Measurements from ENCODE around the gene OTUD4.
A peak's percentile ranks its signal among the peaks of the same experiment; 100 is the strongest.

OTUD4 gene

DNA sequence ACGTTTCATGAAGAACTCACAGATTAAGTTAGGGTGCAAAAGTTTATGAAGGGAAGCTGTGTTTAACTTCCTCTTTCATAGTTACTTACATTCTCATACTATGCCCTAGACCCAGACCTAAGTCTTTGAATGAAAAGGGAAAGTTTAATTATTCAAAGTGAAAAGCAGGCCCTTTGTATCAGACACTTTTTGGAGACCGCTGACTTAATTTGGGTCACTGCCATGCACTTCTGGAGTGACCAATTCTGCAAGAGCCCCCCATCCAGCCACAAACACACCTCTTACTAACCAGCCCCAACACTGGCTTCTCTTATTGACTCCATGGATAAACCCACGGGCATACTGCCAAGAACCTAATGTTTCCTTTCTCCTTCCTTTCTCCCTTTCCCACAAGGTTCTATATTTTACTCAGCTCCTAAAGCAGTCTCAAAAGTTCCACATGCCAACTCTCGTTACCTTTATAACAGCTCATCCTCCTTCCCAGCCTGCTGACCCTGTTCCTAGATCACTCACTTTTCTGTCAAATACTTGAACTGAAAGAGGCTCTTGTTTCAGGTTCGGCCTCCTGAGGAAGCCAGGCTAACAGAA, 47.8 kb downstream of the OTUD4 start:
- Histone ChIP-seq H3K4me3 (ENCODE audit: low read length) (no peak overlapping the region), H3K36me3 (ENCODE audit: insufficient read depth, low read length) (peaks cover 32% of the 10 kb centered on the region), H2AFZ (ENCODE audit: low read depth, low read length) (no peak overlapping the region), H3K27me3 (ENCODE audit: insufficient read depth, low read length) (no peaks in the 10 kb centered on the region), H3K4me1 (ENCODE audit: insufficient read depth, low read length) (no peaks in the 10 kb centered on the region), H3K9me3 (ENCODE audit: low read length) (no peaks in the 10 kb centered on the region)

DNA sequence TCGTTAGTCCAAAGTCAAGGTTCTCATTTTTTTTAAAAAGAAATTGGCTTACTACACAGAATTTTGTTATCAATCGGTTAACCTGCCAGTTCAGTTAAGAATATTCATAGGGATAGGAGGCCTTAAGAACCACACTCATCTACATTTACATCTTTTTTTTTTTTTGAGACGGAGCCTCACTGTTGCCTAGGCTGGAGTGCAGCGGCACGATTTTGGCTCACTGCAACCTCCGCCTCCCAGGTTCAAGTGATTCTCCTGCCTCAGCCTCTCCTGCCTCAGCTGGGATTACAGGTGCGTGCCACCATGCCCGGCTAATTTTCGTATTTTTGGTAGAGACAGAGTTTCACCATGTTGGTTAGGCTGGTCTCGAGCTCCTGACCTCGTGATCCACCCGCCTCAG, 48.5 kb downstream of the OTUD4 start:
- Histone ChIP-seq H3K27me3 (ENCODE audit: insufficient read depth, low read length) (no peaks in the 10 kb centered on the region), H3K9me3 (ENCODE audit: low read length) (no peaks in the 10 kb centered on the region), H2AFZ (ENCODE audit: low read depth, low read length) (no peak overlapping the region), H3K36me3 (ENCODE audit: insufficient read depth, low read length) (peaks cover 33% of the 10 kb centered on the region), H3K4me3 (ENCODE audit: low read length) (no peak overlapping the region), H3K4me1 (ENCODE audit: insufficient read depth, low read length) (no peaks in the 10 kb centered on the region)

DNA sequence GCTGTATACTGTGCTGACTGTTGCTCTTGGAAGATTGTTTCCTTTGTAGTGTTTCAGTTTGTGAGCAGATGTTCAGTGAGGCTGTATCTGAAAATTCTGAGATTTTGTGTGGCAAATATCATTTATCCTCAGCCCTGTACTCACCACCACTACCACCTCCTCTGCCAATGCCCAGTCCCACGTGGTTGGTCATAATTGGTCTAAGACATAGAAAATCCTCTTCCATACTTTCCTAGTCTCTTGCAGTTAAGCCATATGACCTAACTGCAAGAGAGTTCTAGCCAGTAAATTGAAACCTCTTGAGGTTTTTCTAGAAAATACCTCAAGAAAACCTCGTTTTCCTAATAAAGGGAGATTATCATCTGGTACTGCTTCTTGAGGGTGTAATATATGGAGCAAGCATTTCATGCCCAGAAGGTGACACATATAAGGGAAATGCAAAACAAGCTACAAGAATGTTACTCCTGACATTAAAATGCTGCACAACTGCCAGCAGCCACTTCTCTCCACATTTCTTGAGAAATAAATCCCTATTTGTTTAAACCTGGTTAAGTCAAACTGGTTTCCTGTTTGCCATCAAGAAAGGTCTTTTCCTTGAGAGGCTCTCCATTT, 49.5 kb downstream of the OTUD4 start:
- peaks cover 40% of the 10 kb centered on the region for H3K36me3 ChIP-seq (ENCODE audit: insufficient read depth, low read length)

GRCh38 chr4:145130130-145130529, 50.3 kb downstream of the OTUD4 start:
- H3K4me1 ChIP-seq (ENCODE audit: insufficient read depth, low read length) = no peaks in the 10 kb centered on the region
- no peaks in the 10 kb centered on the region for H3K27me3 ChIP-seq (ENCODE audit: insufficient read depth, low read length)
- no peak overlapping the region for H3K4me3 ChIP-seq (ENCODE audit: low read length)
- no peak overlapping the region for H2AFZ ChIP-seq (ENCODE audit: low read depth, low read length)
- H3K36me3 ChIP-seq (ENCODE audit: insufficient read depth, low read length) = peaks cover 47% of the 10 kb centered on the region
- H3K9me3 ChIP-seq (ENCODE audit: low read length) = no peaks in the 10 kb centered on the region

More for the DNA sequence above, 49.5 kb downstream of the OTUD4 start:
- Histone ChIP-seq H3K4me3 (ENCODE audit: low read length) (no peak overlapping the region), H3K4me1 (ENCODE audit: insufficient read depth, low read length) (no peaks in the 10 kb centered on the region), H2AFZ (ENCODE audit: low read depth, low read length) (no peak overlapping the region), H3K9me3 (ENCODE audit: low read length) (no peaks in the 10 kb centered on the region), H3K27me3 (ENCODE audit: insufficient read depth, low read length) (no peaks in the 10 kb centered on the region)

- Histone ChIP-seq H3K36me3 (ENCODE audit: insufficient read depth, low read length) (peaks cover 73% of the 10 kb centered on the region), H3K4me3 (ENCODE audit: low read length) (no peak overlapping the region), H3K27me3 (ENCODE audit: insufficient read depth, low read length) (no peaks in the 10 kb centered on the region), H3K9me3 (ENCODE audit: low read length) (no peaks in the 10 kb centered on the region), H3K4me1 (ENCODE audit: insufficient read depth, low read length) (no peaks in the 10 kb centered on the region), H2AFZ (ENCODE audit: low read depth, low read length) (no peak overlapping the region)
These were observed 55.0 kb downstream of the OTUD4 start for GRCh38 chr4:145125396-145125795.

- Histone ChIP-seq H2AFZ (ENCODE audit: low read depth, low read length) (no peak overlapping the region), H3K9me3 (ENCODE audit: low read length) (no peaks in the 10 kb centered on the region), H3K36me3 (ENCODE audit: insufficient read depth, low read length) (peaks cover 83% of the 10 kb centered on the region), H3K4me1 (ENCODE audit: insufficient read depth, low read length) (no peaks in the 10 kb centered on the region), H3K4me3 (ENCODE audit: low read length) (no peak overlapping the region), H3K27me3 (ENCODE audit: insufficient read depth, low read length) (no peaks in the 10 kb centered on the region)
These were observed 72.3 kb downstream of the OTUD4 start for GRCh38 chr4:145108128-145108527.

DNA sequence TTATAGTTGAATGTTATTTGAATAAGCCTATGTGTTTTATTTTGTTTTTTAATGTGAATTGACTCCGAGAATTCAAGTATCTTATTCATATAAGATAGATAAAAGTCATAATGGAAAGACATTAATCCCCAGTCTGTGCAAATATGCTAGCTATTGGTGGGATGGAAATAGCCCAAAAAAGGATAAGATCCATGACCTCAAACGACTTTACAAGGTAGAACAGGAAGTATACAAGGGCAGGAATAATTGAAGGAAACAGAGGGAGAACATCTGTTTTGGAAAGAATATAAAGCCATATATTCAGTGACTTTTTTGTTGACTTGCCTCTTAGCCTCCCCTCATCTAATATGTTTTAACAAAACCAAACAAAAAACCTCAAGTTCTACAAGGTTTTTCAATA, 73.3 kb downstream of the OTUD4 start:
- Histone ChIP-seq H3K4me1 (ENCODE audit: insufficient read depth, low read length) (no peaks in the 10 kb centered on the region), H3K27me3 (ENCODE audit: insufficient read depth, low read length) (no peaks in the 10 kb centered on the region), H2AFZ (ENCODE audit: low read depth, low read length) (no peak overlapping the region), H3K4me3 (ENCODE audit: low read length) (no peak overlapping the region), H3K9me3 (ENCODE audit: low read length) (no peaks in the 10 kb centered on the region), H3K36me3 (ENCODE audit: insufficient read depth, low read length) (peaks cover 73% of the 10 kb centered on the region)

DNA sequence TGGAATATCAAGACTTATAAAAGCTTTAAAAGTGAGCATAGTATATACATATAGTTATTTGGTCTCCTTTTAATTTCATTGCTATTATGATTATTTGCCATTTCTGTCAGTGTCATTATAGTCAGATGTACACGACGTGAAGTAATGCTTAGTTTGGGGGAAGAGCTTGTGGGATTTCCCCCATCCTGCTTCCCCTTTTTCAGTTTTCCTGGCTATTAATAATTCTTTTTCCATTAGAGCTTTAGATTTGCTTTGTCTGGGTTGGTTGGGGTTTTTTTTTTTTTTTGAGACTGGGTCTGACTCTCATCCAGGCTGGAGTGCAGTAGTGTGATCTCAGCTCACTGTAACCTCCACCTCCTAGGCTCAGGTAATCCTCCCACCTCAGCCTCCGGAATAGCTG, 76.9 kb downstream of the OTUD4 start:
- H3K36me3 ChIP-seq (ENCODE audit: insufficient read depth, low read length) = peaks cover 42% of the 10 kb centered on the region
- H3K27me3 ChIP-seq (ENCODE audit: insufficient read depth, low read length) = no peaks in the 10 kb centered on the region
- peaks cover 10% of the 10 kb centered on the region for H3K4me1 ChIP-seq (ENCODE audit: insufficient read depth, low read length)
- H2AFZ ChIP-seq (ENCODE audit: low read depth, low read length) = no peak overlapping the region
- H3K9me3 ChIP-seq (ENCODE audit: low read length) = no peaks in the 10 kb centered on the region
- no peak overlapping the region for H3K4me3 ChIP-seq (ENCODE audit: low read length)

- no peak overlapping the region for H2AFZ ChIP-seq (ENCODE audit: low read depth, low read length)
- no peaks in the 10 kb centered on the region for H3K9me3 ChIP-seq (ENCODE audit: low read length)
- peaks cover 10% of the 10 kb centered on the region for H3K4me1 ChIP-seq (ENCODE audit: insufficient read depth, low read length)
- no peak overlapping the region for H3K4me3 ChIP-seq (ENCODE audit: low read length)
- H3K27me3 ChIP-seq (ENCODE audit: insufficient read depth, low read length) = no peaks in the 10 kb centered on the region
- H3K36me3 ChIP-seq (ENCODE audit: insufficient read depth, low read length) = peaks cover 34% of the 10 kb centered on the region
These were observed 77.8 kb downstream of the OTUD4 start for GRCh38 chr4:145102619-145103018.

- H3K9me3 ChIP-seq (ENCODE audit: low read length) = no peaks in the 10 kb centered on the region
- H3K36me3 ChIP-seq (ENCODE audit: insufficient read depth, low read length) = peaks cover 19% of the 10 kb centered on the region
- no peak overlapping the region for H3K4me3 ChIP-seq (ENCODE audit: low read length)
- H3K27me3 ChIP-seq (ENCODE audit: insufficient read depth, low read length) = no peaks in the 10 kb centered on the region
- H2AFZ ChIP-seq (ENCODE audit: low read depth, low read length) = no peak overlapping the region
- peaks cover 19% of the 10 kb centered on the region for H3K4me1 ChIP-seq (ENCODE audit: insufficient read depth, low read length)
These were observed 79.3 kb downstream of the OTUD4 start for GRCh38 chr4:145101091-145101490.

DNA sequence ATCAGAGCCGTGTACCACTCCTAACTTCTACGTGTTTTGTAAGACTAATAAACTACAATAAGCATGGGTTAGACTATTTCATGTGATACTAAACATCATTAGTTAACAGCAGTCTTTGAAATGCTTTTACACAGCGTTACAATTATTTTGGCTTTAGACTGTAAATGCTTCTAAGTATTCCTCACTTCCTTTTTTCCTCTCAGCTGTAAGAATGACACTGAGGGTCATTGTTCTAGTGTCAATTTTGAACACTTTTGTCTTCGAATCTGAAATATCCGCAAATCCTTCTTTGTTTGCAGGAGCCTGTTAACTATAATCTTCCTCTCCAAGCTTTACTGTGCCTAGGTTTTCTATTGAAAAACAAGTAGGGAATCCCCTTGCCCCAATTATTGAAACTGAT, 80.7 kb downstream of the OTUD4 start:
- no peak overlapping the region for H2AFZ ChIP-seq (ENCODE audit: low read depth, low read length)
- H3K4me3 ChIP-seq (ENCODE audit: low read length) = peak overlapping the region; percentile 79
- no peaks in the 10 kb centered on the region for H3K27me3 ChIP-seq (ENCODE audit: insufficient read depth, low read length)
- H3K36me3 ChIP-seq (ENCODE audit: insufficient read depth, low read length) = peaks cover 20% of the 10 kb centered on the region
- peaks cover 19% of the 10 kb centered on the region for H3K4me1 ChIP-seq (ENCODE audit: insufficient read depth, low read length)
- peaks cover 4% of the 10 kb centered on the region for H3K9me3 ChIP-seq (ENCODE audit: low read length)

DNA sequence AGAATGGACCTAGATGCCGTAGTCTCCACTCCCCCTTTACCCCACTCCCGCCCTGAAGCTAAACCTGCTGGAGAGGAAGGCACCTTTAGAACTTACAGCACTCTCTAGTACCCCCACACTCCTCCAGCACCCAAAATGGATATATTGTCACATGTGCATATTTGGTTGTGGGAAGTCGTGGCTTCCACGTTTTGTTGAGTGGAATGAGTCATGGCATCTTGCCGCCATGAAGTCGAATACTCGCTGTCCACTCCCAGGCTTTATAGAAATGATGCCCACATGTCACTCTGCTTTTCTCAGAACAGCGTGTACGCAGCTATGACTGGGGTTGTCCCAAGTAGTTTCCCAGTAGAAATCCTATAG, 81.7 kb downstream of the OTUD4 start:
- Histone ChIP-seq H3K9me3 (ENCODE audit: low read length) (peaks cover 10% of the 10 kb centered on the region), H3K36me3 (ENCODE audit: insufficient read depth, low read length) (peaks cover 23% of the 10 kb centered on the region), H3K27me3 (ENCODE audit: insufficient read depth, low read length) (no peaks in the 10 kb centered on the region), H2AFZ (ENCODE audit: low read depth, low read length) (peak overlapping the region; percentile 33), H3K4me1 (ENCODE audit: insufficient read depth, low read length) (peaks cover 19% of the 10 kb centered on the region), H3K4me3 (ENCODE audit: low read length) (peak overlapping the region; percentile 79)

DNA sequence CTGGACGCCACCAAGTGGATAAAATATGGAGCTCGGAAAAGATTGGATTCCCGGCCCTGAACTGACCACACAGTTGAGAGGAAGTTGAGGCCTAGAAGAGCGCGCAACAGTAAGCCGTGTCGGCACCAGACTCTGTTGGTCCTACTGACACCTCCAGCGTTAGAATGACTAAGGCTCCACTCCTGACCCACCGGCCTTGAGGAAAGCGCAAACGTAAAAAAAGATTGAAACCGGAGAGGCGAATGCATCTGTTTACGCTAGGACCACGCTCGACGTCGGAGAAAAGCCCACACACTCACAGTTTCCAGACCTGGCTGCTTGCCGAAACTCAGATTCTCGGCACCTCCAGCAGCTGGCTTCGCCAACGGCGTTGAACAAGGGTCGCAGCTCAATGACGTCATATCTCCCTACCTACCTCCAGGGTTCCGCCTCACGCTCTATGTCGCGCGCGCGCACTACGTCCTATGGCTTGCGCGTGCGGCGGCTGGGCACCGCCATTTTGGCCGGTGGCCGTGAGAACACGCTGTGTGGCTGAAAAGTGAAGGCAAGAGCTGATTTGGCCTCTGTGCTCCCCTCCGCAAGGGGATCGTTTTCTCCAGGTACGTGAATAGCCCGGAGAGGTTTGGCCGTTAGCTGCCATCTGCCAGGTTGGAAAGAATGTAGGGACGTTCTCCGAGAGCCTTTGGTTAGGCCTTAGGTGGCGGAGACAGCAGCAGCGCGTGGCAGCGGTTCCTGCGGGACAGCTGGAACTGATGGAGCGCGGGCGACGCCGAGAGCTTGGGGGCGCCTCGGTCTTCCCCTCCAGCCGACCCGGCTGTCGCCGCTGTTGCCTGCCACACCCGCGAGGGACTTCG, 82.3 kb downstream of the OTUD4 start, which contains the start of the genes ABCE1 and ANAPC10:
TSS of gene ABCE1 (plus strand) at position 491 of the 854 bp plus-strand sequence. CDS start 6,102 bp downstream, outside the sequence.
TSS of gene ANAPC10 (minus strand) at position 376 of the 854 bp plus-strand sequence. CDS start 2,097 bp downstream, outside the sequence.
- Histone ChIP-seq H3K9me3 (ENCODE audit: low read length) (peaks cover 10% of the 10 kb centered on the region), H3K4me3 (ENCODE audit: low read length) (peak within 1 kb of the TSS; percentile 79), H3K4me1 (ENCODE audit: insufficient read depth, low read length) (peaks cover 19% of the 10 kb centered on the region), H3K27me3 (ENCODE audit: insufficient read depth, low read length) (no peaks in the 10 kb centered on the region), H3K36me3 (ENCODE audit: insufficient read depth, low read length) (peaks cover 28% of the 10 kb centered on the region), H2AFZ (ENCODE audit: low read depth, low read length) (peak within 1 kb of the TSS; percentile 33)

Measured in neuron (in vitro differentiated cells).